GM19324 (cell line): ENCODE data around the gene KRT85.
"Not testable (repeated sequence)": the region's sequence is repeated elsewhere in the genome, so short reads cannot be mapped to it uniquely, and the experiment has no call there.

Experiments used
- ATAC-seq: cut with Tn5 transposase; IDR thresholded peaks from one replicate; pipeline ENCODE4 v1.9.1; 2021; ENCODE audit warnings: mild to moderate bottlenecking, moderate library complexity; ENCODE audit not compliant: unreplicated experiment, low FRiP score

Gene KRT85

DNA sequence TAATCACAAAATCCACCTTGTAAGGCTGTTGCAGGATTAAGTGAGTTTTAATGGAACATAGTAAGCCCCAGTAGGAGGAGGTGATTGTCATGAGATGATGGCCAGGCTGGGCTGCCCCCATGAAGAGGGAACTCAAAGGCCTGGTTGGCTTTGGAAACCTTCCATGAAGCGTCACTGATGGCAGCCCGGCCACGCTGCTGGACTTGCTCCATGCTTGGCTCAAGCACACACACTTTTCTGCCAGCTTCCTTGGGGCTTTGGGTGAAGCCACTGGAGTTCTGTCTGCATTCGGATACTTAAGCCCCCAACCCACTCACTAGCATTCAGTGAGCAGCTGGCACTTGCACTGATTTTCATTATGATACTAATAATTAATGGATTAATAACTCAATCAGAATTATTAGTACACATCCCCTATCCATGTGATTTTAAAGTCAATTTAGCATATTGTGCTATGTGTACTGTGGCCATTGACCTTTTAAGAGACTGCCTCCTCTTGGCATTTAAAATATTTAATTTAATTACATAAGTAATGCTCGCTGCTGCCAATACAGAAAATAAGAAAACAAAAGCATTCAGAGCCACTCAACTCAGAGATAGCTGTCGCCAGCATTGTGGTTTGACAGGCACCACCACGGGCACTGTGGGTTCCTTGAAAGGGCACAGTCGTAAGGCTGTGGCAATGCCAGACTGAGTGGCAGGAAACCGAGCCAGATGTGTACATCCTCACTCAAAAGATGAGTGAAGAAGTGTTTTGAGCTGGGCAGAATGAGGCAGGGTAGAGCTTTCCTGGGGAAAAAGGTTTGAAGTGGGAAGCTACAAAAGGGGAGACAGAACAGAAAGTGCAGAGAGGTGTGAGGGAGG, 15.9 kb downstream of the KRT85 start:
- ATAC-seq = no peak

DNA sequence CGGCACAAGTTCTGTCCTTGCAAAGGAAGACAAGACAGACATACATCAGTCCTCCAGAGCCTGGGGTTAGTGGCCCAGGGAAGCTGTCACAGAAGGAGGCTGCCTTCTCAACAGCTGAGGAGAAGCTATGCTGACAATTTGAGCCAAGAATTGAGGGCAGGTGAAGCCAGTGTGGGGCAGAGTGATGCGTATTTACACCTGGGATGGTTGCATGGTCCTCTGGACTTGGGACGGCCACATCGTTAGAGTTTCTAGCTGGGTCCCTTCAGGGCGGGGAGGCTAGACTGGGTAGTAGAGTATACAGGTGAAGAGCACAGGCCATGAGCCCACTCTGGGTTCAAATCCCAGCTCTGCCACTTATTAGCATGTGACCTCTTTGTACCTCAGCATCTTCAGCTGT, 16.5 kb downstream of the KRT85 start:
- no peak for ATAC-seq

DNA sequence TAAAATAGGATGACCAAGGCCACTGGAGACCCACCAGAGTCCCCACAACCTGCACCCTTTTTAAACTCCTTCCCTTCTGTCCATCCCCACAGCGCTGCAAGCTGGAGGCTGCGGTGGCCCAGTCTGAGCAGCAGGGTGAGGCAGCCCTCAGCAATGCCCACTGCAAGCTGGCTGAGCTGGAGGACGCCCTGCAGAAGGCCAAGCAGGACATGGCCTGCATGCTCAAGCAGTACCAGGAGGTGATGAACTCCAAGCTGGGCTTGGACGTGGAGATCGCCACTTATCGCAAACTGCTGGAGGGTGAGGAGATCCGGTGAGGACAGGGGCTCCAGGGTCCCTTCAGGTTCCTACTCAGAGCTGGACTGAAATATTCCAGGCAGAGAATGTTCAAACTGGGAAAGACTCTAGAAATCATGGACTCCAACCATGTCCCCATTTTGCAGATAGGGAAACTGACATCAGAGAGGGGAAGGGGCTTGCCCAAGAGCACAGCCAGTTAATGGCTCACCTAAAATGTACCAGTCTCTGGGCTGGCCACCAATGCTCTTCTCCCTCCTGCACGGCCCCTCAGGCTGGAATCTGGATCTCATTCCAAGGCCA, 17.2 kb downstream of the KRT85 start:
- ATAC-seq = no peak

DNA sequence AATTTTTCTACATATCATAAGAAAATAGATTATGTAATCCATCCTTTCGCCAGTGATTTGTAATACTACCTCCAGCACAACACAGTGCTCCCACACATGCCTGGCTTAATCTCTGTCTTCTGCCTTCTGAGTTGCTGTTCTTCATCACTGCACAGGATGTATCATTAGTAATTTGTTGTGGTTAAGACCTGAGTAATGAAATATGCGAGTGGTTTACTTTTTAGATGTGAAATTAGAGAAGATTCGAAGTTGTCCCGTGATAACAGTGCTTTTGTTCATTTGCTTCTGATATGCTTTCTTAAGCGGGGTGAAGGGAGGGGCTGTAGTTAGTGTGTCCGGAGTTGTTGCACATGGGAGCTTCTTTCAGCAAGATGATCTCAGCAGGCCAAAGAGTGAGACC, 18.1 kb downstream of the KRT85 start:
- no peak for ATAC-seq

DNA sequence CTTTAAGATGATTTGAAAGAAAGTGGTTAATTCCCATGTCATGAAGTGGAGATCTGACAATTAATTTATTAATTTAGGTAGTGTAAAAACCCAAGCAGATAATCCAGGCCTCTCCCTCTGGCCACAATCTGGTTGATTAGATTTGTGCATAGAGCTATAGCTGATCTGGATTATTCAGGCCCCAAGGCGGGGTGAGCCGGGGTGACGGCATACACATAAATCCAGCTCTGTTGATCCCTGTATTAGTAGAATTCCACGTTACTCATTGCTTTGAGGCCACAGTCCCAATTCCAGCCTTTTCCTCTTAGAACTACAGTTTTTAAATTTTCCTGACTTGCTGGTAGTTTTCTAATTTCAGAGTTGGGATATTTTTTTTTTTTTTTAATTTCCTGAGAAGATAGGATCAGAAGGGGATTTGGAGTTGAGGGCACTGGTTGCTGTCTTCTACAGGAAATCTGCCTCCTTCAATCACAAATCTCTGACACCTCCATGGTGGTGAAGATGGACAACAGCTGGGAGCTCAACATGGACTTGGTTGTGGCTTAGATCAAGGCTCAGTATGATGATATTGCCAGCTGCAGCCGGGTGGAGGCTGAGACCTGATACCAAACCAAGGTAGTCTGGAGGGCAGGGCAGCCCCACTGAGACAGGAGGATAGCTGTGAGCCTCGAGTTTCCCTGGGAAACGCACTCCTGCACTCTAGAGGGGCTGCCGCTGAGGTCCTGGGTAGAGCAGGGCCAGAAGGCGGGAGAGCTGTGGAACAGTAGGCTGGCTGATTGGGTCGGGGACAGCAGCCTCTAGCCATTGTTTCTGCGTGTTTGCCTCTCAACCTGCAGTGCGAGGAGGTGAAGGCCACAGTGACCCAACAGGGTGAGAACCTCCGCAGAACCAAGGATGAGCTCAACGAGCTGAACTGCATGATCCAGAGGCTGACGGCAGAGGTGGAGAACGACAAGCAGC, 19.4 kb downstream of the KRT85 start:
- ATAC-seq = no peak

DNA sequence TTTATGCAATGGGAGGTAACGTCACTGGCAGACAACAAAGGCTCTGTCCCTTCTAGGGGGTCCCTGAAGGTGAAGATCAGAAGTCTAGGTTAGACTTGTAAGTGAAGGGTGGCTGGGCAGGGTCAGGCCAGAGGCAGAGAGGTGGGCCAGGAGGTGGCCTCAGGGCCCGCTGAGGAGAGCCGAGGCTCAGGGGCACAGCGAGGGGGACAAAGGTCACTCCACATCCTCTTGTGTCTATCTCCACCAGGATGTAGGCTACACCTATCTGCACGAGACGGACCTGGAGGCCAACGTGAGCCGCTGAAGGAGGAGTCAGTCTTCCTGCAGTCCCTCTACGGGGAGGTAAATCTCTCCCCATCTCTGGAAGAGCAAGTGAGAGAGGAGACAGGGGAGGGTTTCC, 20.3 kb downstream of the KRT85 start:
- ATAC-seq = no peak

DNA sequence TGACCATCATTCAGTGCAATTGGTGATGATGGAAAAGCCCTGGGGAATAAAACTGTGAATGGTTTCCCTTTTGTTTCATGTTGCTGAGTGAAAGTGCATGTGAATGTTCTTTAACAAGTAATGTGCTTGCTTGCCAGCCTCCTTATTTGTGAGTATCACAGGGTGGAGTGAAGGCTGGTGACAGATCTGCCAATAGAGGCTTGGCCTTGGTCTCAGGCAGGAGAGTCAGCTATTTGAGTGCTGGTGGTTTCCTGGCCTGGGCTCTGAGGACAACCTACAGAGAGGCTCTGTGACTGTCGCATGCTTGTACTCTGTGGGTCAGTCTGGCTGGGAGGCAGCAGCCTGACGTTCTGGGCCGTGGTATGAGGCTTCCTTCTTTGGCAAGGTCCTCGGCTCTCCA, 20.7 kb downstream of the KRT85 start:
- ATAC-seq = no peak

DNA sequence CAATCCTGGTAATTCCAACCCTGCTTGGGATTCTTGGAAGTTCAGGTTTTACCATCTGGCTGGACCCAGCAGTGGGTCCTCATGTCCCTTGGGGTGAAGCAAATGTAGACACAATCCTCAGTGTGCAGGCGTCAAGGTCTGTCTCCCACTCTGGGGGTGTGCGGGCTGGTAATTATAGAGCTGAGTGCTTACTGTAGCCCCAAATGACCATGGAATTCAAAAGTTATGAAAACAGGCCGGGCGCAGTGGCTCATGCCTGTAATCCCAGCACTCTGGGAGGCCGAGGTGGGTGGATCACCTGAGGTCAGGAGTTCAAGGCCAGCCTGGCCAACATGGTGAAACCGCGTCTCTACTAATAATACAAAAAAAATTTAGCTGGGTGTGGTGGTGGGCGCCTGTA, 22.2 kb downstream of the KRT85 start:
- ATAC-seq = not testable (repeated sequence)

DNA sequence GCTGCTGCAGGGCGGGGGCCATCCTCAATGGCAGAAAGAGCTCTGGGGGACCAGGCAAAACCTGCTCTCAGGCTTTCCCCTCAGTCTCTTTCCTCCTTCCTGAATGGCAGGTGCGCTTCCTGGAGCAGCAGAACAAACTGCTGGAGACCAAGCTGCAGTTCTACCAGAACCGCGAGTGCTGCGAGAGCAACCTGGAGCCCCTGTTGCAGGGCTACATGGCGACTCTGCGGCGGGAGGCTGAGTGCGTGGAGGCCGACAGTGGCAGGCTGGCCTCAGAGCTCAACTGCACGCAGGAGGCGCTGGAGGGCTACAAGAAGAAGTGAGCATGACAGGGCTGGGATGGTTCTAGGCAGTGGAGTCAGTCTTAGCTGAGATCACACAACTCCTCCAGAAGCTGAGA, 23.2 kb downstream of the KRT85 start:
- no peak for ATAC-seq

DNA sequence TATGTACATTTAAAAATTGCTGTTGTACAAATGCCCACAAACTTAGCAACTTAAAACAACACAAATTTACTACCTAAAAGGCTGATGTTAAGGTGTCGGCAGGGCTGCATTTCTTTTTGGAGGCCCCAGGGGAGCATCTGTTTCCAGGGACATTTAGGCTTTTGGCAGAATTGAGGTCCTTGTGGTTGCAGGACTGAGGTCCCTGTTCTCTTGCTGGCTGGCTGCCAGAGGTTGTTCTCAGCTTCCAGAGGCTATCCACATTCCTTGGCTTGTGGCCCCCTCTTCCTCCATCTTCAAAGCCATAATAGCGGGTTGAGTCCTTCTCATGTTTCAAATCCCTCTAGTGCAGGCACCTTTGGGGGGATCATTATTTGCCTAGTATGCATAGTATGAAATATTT, 23.7 kb downstream of the KRT85 start:
- ATAC-seq = no peak

DNA sequence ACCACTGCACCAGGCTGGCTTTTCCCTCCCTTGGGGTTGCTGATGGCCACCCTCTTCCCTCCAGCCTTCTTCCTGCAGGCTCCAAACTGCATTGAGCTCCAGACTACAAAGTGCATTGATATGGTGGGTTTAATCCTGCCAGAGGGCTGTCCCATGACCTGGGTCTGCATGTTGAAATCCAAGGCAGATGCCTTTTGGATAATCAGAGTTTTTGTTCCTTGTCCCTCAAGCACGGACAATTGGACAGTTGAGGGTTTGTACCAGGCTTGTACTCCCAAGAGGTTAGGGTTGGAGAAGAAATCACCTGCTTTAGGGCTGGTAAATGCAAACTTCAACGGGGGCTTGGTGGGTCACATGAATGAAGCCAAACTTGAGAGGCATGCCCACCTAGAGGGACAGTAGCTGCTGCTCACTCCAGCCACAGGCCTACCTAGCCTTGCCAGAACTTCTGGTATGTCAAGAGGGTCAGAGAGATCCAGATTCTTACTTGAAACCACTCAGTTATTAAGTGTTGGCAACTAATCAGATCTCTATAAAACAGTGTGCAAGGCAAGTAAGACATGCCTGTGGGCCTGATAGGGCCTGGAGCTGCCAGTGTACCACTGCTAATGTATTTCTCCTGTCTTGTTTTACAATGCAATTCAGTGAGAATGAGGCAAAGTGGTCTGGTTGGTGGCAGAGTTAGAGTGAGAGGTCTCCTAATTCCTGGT, 24.3 kb downstream of the KRT85 start:
- no peak for ATAC-seq

DNA sequence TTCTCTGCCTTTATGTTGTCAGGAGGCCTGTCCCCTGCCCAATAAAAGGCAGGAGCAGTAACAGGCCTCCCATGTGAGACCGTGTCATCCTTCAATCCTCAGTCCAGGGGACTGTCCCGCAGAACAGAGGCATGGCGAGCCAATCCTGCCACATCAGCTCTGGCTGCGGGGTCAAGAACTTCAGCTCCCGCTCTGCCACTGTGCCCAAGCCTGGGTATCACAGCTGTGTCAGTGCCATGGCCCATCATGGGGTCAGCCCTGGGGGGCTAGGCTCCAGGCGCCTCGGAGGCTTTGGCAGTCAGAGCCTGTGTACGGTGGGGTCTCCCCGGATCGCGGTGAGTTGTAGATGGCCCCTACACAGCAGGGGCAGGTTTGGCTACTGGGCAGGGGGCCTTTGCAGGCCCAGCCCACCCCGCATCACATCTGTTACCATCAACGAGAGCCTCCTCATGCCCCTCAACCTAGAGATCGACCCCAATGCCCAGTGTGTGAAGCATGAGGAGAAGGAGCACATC, 26.2 kb downstream of the KRT85 start:
- ATAC-seq = no peak

DNA sequence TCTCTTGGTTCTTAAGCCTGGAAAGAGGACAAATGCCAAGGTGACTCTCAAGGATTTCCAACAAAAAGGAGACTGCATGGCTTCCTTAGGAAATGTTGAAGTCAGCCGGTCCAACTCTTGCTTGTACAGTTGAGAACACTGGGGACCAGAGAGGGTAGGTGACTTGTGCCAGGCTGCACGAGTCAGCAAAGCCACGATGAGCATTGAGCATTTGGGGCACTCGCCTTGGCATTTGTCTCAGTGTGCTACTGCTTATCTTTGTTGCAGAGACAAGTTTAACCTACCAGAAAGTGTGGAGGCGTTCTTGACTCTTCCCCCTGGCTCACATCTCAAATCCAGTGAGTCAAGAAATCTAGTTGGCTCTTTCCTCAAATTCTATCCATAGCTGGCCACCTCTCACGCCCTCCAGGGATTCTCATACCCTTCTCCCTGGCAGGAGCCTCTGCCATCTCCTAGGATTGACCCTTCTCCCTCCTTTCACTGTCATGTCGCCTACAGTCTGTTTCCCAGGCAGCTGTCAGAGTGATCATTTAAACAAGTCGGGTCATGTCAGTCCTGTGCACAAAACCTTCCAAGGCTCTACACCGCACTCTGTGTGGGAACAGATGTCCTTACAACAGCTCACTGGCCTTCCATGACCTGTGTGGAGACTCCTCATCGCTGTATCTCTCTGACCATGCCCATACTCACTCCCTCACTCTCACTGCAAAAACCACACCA, 28.9 kb downstream of the KRT85 start:
- ATAC-seq = no peak

DNA sequence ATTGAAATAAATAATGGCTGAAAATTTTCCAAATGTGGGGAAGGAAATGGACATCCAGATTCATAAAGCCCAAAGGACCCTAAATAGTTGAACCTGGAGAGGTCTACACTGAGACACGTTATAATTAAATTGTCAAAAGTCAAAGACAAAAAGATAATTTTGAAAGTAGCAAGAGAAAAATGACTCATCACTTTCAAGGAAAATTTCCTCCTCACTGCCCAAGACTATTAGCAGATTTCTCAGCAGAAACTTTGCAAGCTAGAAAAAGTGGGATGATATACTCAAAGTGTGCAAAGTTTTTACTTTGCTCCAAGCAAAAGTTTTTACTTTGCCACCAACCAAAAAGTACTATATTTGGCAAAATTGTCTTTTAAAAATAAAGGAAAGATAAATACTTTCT, 30.2 kb downstream of the KRT85 start:
- ATAC-seq = no peak

DNA sequence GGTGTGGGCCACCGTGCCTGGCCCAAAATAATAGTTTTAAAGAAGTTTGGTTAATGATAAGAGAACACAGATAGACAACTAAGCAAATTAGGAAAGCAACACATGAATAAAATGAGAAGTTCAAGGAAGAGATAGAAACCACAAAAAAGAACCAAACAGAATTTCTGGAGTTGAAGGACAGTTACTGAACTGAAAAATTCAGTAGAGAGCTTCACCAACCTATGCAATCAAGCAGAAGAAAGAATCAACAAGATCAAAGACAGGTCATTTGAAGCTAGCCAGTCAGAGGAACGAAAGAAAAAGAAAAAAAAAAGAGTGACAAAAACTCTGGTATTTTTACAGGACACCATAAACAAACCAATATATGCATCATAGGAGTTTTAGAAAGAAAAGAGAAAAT, 30.6 kb downstream of the KRT85 start:
- no peak for ATAC-seq

DNA sequence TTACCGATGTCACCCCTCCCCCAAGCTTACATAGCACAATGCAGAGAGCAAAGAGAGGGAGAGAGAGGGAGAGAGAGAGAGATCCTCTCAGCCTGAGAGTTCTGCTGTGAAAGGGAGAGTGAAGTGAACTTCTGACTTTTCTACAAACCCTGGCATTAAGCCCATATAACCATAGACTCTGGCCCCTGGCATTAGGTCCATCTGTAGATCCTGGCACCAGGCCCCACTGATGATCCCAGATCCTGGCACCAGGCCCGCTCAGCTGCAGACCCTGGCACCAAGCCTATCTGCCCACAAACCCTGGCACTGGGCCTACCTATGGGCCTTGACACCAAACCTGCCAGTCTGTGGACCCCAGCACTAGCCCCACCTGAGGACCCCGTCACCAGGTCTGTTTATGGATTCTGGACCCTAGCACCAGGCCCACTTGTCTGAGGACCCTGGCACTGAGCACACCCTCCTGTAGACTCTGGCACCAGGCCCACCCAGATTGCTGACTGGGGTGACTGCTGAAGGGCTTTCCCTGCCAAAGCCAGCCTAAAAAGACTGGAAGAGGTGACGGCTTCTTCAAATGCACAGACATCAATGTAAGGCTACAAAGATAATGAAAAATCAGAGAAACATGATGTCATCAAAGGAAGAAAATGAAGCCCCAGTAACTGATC, 31.6 kb downstream of the KRT85 start:
- no peak for ATAC-seq

DNA sequence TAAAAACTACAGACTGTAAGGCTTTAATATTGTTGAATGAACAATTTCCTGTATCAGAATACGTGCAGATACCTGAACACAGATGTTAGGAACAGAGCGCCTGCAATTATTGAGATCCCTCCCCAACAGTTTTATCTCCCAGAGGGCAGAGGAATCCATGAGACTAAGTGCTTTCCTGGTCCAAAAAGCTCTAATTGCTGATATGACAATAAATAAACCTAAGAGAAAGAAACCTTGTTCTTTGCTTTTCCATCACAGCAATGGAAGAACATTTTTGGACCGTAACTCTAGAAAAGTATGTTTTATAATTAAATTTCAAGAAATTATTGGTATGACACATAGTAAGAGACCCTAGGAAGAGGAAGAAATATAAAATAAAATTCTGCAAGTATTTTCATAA, 33.1 kb downstream of the KRT85 start:
- no peak for ATAC-seq

DNA sequence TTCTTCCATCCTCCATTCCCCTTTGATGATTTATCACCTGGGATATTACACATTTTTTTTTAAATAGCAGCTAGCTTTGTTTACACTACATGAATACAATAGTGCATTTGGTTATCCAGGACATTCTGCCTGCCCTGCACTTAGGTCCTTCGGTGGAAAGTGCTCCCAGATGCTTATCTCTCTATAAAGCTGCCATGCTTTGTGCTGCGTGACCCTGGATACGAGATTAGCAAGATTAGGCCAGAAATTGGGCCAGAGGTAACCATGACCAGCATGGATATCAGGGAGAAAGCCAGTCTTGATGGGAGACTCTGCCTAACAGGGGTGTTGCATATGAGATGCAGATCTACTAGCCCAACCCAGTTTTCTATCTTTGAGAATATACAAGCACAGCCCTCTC, 34.0 kb downstream of the KRT85 start:
- ATAC-seq = no peak

DNA sequence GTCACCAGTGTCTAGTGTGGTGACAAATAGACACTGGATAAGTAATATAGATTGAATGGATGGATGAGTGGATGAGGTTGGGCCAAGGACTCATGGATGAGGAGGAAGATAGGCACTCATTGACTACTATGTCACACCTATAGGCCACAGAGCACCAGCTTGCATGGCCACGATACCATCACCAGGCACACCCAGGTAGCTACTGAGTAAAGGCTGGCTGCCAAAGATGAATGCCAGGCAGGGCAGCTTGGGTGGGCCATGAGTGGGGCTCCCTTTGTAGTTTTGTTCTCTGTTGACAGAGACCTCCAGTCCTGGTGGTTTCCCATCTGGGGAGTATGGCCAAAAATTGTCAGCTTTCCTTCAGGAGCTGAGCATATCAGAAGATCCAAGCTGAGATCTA, 34.9 kb downstream of the KRT85 start:
- ATAC-seq = no peak
